22Rv1 (cell line): ENCODE results near the gene OR5C1.

Source experiments
- H3K27ac ChIP-seq: fragments of 450-650 bp; 2 replicates; pipeline ENCODE4 v1.5.1; 2017
- CTCF ChIP-seq: fragments of 450-650 bp; IDR thresholded peaks from 2 replicates; pipeline ENCODE4 v1.5.1; 2017; ENCODE audit warnings: mild to moderate bottlenecking
- ZFX ChIP-seq: fragments of 450-650 bp; IDR thresholded peaks from 2 replicates; pipeline ENCODE4 v1.6.1; 2017; ENCODE audit warnings: antibody characterized with exemption, borderline replicate concordance

Gene OR5C1

GRCh38 chr9:122780026-122780425 is 8.7 kb upstream of the OR5C1 start:
- TF ChIP-seq CTCF (no peak), ZFX (no peak)
- H3K27ac ChIP-seq = no peak overlapping the region

GRCh38 chr9:122781671-122782070 is 7.1 kb upstream of the OR5C1 start:
- no peak overlapping the region for H3K27ac ChIP-seq
- no peak for TF ChIP-seq ZFX
- TF ChIP-seq CTCF = no peak

- H3K27ac ChIP-seq = no peak overlapping the region
- TF ChIP-seq ZFX (no peak), CTCF (no peak)
Measured at GRCh38 chr9:122785269-122785668, 3.5 kb upstream of the OR5C1 start.

- TF ChIP-seq ZFX = no peak
- TF ChIP-seq CTCF = no peak
- H3K27ac ChIP-seq = no peak overlapping the region
Measured at GRCh38 chr9:122786338-122786737, 2.4 kb upstream of the OR5C1 start.

GRCh38 chr9:122789256-122790046 is 718 bp downstream of the OR5C1 start:
- no peak overlapping the region for H3K27ac ChIP-seq
- TF ChIP-seq ZFX (no peak), CTCF (no peak)

GRCh38 chr9:122791872-122792669 is 3.3 kb downstream of the OR5C1 start:
- no peak overlapping the region for H3K27ac ChIP-seq
- TF ChIP-seq CTCF (no peak), ZFX (no peak)
